HG03575 (cell line): Measurements from ENCODE around the gene TPM4.
"Not testable (repeated sequence)": the region's sequence is repeated elsewhere in the genome, so short reads cannot be mapped to it uniquely, and the experiment has no call there.

Experiments used
- ATAC-seq: cut with Tn5 transposase; IDR thresholded peaks from one replicate; pipeline ENCODE4 v1.9.1; 2021; ENCODE audit not compliant: unreplicated experiment, insufficient number of reproducible peaks, low FRiP score; ENCODE audit errors: extremely low read depth

The TPM4 gene

GRCh38 chr19:16089010-16089846 lies 12.9 kb downstream of the TPM4 start:
- ATAC-seq = no peak

DNA sequence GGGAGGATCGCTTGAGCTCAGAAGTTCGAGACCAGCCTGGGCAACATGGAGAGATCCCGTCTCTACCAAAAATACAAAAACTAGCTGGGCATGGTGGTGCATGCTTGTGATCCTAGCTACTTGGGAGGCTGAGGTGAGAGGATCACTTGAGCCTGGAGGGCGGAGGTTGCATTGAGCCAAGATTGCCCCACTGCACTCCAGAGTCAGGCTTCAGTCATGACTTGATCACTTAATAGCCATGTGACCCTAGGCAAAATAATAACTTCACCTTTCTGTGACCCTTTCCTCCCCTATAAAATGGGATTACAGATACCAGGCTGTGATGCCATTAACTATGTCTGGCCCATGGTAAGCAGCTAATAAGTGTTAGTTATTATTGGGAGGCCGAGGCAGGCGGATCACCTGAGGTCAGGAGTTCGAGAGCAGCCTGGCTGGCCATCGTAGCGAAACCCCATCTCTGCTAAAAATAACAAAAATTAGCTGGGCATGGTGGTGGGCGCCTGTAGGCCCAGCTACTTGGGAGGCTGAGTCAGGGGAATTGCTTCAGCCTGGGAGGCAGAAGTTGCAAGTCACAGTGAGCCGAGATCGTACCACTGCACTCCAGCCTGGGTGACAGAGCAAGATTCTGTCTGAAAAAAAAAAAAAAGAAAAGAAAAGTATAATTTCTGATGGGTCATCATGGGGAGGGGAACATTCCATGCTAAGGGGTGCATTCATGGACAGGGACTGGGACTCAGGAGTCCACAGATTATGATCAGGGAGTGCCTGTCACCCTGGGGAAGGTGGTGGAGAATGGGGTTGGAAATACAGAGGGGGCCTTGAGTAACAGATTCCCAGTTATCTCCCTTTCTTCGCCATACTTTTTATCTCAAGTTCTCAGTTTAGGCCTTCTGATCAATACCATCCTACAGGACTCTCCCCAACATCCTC lies 15.5 kb downstream of the TPM4 start:
- ATAC-seq = no peak

- no peak for ATAC-seq
Observed at GRCh38 chr19:16094360-16095070, 18.2 kb downstream of the TPM4 start.

DNA sequence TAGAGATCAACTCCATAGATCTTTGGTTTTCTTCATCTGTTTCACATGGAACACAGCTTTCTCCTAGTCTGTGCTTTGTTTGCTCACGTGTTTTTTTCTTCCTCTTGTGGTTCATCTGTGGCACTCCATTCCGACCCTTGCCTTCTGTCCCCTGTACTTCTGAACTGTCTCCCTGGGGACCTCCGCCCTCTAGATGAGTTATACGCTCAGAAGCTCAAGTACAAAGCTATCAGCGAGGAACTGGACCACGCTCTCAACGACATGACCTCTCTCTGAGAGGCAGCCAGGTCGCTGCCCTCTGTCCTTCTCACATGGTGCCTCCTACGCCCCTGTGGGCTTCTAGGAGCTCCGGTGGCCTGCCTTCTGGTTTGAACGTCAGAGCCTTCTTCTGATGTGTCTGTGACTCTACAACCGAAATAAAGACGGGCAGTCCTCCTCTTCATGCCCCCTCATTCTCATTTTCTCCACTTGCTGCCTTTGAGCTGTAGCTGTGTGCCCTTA lies 18.8 kb downstream of the TPM4 start:
- no peak for ATAC-seq

- ATAC-seq = no peak
Observed at GRCh38 chr19:16096280-16096855, 20.1 kb downstream of the TPM4 start.

DNA sequence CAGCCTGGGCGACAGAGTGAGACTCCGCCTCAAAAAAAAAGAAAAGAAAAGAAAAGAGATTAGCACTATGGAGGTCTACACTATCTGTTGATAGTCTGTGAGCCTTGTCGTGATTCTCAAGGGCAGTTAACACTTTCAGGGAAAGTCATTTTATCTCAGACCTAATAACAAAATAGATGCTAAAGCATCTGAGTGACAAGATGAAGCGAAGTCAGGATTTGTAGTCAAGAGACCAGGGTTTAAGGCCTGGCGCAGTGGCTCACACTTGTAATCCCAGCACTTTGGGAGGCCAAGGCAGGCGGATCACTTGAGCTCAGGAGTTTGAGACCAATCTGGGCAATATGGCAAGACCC lies 22.1 kb downstream of the TPM4 start:
- no peak for ATAC-seq

DNA sequence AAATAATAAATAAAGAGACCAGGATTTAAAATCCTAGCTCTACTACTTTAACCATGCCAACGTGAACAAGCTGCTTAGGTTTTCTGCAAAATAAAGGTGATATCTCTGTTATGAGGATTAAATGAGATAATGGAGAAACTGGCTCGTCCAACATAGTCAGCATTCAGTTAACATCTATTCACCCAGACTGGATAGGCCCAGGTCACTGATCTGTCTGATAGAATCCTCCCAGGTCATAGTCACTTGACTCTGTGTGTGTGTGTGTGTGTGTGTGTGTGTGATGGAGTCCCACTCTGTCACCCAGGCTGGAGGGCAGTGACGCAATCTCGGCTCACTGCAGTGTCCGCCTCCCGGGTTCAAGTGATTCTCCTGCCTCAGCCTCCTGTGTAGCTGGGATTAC lies 22.5 kb downstream of the TPM4 start:
- no peak for ATAC-seq

DNA sequence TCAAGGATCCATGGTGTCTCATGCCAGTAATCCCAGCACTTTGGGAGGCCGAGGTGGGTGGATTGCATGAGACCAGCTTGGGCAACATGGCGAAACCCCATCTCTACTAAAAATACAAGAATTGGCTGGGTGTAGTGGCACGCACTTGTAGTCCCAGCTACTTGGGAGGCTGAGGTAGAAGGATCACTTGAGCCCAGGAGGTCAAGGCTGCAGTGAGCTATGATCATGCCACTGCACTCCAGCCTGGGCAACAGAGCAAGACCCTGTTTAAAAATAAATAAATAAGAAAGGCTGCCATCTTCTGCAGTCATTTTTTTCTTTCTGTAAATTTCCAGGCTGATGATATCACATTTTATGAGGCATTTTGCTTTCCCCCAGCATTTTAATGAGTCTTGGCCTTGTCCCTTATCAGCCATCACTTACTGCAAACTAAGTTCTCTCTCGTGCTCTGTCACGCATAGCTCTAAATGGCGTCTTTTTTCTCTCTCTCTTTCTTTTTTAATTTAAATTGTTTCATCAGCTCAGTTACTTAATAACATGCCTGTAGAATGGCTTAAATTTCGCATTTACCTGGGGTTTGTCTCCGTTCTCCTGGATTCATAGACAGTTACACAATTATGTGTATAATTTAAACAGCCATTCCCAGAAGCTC lies 23.1 kb downstream of the TPM4 start:
- not testable (repeated sequence) for ATAC-seq

DNA sequence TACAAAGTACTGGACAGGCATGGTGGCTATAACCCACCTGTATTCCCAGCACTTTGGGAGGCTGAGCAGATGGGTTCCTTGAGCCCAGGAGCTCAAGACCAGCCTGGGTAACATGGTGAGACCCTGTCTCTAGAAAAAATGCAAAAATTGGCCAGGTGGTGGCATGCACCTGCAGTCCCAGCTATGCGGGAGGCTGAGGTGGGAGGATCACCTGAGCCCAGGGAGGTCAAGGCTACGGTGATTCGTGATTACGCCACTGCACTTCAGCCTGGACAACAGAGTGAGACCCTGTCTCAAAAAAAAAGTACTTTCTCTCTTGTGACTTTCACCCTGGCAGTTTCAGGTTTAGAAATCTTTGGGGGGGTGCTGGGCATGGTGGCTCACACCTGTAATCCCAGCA lies 24.2 kb downstream of the TPM4 start:
- ATAC-seq = no peak

GRCh38 chr19:16104722-16105121 lies 28.4 kb downstream of the TPM4 start:
- ATAC-seq = no peak

GRCh38 chr19:16106121-16106520 lies 29.8 kb downstream of the TPM4 start:
- no peak for ATAC-seq

- peak; percentile 40 for ATAC-seq
Observed at GRCh38 chr19:16111160-16111908, 35.0 kb downstream of the TPM4 start, which contains the start of gene RAB8A. TSS of gene RAB8A (plus strand) at chr19:16111889. CDS start at chr19:16111902, 13 bp downstream.

- no peak for ATAC-seq
Observed at GRCh38 chr19:16111909-16112752, 35.8 kb downstream of the TPM4 start.

- no peak for ATAC-seq
Observed at GRCh38 chr19:16112778-16113177, 36.5 kb downstream of the TPM4 start.

GRCh38 chr19:16113727-16114126 lies 37.4 kb downstream of the TPM4 start:
- ATAC-seq = no peak

GRCh38 chr19:16115301-16116039 lies 39.2 kb downstream of the TPM4 start:
- no peak for ATAC-seq
